K562 treated with DMSO at 1 percent for 24 hours (cell line): ENCODE measurements around the gene MMP23B. TPM values are rescaled to one million over a fixed set of nuclear protein-coding genes. Genes with fewer than 3 reads are reported as not detected.

ENCODE experiments used
- total RNA-seq: library from RNA; unstranded; fragments of 300-600 nt; gene quantifications from 2 replicates; pipeline ENCODE4 v1.2.3, GENCODE V29; 2022; ENCODE audit warnings: low read depth; ENCODE audit not compliant: insufficient read depth

MMP23B gene
- total RNA-seq, result 0.78 and 2.0 TPM in 2 replicates

DNA sequence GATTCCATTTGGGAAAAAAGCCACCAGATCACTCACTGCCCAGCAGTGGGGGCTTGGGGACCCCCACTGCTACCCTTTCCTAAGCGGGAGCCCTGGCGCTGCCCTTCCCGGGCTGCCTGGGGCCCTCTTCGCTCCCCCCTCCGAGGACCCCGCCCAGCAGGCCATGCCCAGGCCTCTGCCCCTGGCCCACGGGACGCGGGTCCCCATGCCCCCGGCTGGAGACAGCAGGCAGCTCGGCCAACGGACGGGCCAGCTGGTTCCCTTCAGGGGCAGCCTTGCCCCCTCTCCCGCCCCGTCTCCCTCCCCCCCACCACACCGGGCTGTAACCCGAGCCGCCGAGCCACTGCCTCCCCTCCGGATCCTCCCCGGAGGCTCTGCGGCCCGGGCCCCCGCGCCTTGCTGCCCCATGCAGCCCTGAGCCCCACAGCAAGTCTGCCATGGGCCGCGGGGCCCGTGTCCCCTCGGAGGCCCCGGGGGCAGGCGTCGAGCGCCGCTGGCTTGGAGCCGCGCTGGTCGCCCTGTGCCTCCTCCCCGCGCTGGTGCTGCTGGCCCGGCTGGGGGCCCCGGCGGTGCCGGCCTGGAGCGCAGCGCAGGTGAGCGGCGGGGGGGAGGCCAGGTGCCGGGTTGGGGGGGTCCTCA, at the start of gene MMP23B:
MMP23B (plus strand) TSS at position 392 of the 639 bp plus-strand sequence; CDS start at position 438, 46 bp downstream.

GRCh38 chr1:1599935-1600860, 31.8 kb upstream of the MMP23B start, which contains the start of gene FNDC10:
FNDC10 (minus strand) TSS chr1:1600135; CDS start chr1:1600015, 120 bp downstream.

GRCh38 chr1:1615256-1616044, 16.5 kb upstream of the MMP23B start, which contains the start of gene MIB2:
MIB2 (plus strand) TSS chr1:1615500; CDS start chr1:1623453, 7,953 bp downstream.

GRCh38 chr1:1658583-1659549, 26.9 kb downstream of the MMP23B start, which contains the start of gene CDK11B:
CDK11B (minus strand) TSS chr1:1659004; CDS start chr1:1657485, 1,519 bp downstream.

Other genes starting within 250 kb of the MMP23B start
- 98.9 and 121 TPM in 2 replicates for gene CCNL2, start 232.8 kb upstream of the MMP23B start, total RNA-seq
- 141 and 157 TPM in 2 replicates for gene MRPL20, start 224.9 kb upstream of the MMP23B start, total RNA-seq
- not detected in 2 replicates for gene ANKRD65, start 210.9 kb upstream of the MMP23B start, total RNA-seq
- gene VWA1, start 196.5 kb upstream of the MMP23B start, total RNA-seq, result 22.4 and 26.0 TPM in 2 replicates
- gene ATAD3C, start 182.5 kb upstream of the MMP23B start, total RNA-seq, result 0.24 TPM in 1 of 2 replicates, not detected in the other
- 24.3 and 26.9 TPM in 2 replicates for gene ATAD3B, start 160.4 kb upstream of the MMP23B start, total RNA-seq
- 93.9 and 102 TPM in 2 replicates for gene ATAD3A, start 120.0 kb upstream of the MMP23B start, total RNA-seq
- 2.1 and 3.4 TPM in 2 replicates for gene TMEM240, start 91.5 kb upstream of the MMP23B start, total RNA-seq
- gene SSU72, start 57.3 kb upstream of the MMP23B start, total RNA-seq, result 207 and 208 TPM in 2 replicates
- gene FNDC10, start 32.0 kb upstream of the MMP23B start, total RNA-seq, result 7.3 and 8.3 TPM in 2 replicates
- gene MIB2, start 16.7 kb upstream of the MMP23B start, total RNA-seq, result 79.7 and 89.3 TPM in 2 replicates
- gene CDK11B, start 26.8 kb downstream of the MMP23B start, total RNA-seq, result 45.9 and 49.0 TPM in 2 replicates
- gene SLC35E2B, start 60.6 kb downstream of the MMP23B start, total RNA-seq, result 66.2 and 69.4 TPM in 2 replicates
- gene CDK11A, start 92.2 kb downstream of the MMP23B start, total RNA-seq, result 55.0 and 69.4 TPM in 2 replicates
- gene NADK, start 146.3 kb downstream of the MMP23B start, total RNA-seq, result 92.6 and 99.6 TPM in 2 replicates